Caki2 (cell line): Measurements from ENCODE around the gene SMCO3. TPM values are rescaled to one million over a fixed set of nuclear protein-coding genes. Genes with fewer than 3 reads are reported as not detected.
"Not testable (repeated sequence)": the region's sequence is repeated elsewhere in the genome, so short reads cannot be mapped to it uniquely, and the experiment has no call there.

Experiments used
- DNase-seq: peaks from one replicate; pipeline ENCODE4 v3.0.0-alpha.2; 2015; ENCODE audit warnings: low read depth
- in situ Hi-C: cut with HindIII; loops from 2 replicates; pipeline ENCODE4 v1.10.0; 2016; ENCODE audit warnings: low sequenced_read_pairs, low pct_unique_long_range_greater_than_20kb, mixed read lengths
- total RNA-seq: library from RNA; depleted of rRNA; stranded (reverse); fragments of >200 nt; shearing (Covaris generic); gene quantifications from 2 replicates; pipeline ENCODE4 v1.2.3, GENCODE V29; 2014; ENCODE audit warnings: low replicate concordance; rRNA removed

SMCO3 gene
- total RNA-seq, 1 experiment from 2014 or later: not detected

- DNase-seq, in situ Hi-C loops: not testable (repeated sequence)
Measured at GRCh38 chr12:14766020-14766419, 48.0 kb downstream of the SMCO3 start.

DNA sequence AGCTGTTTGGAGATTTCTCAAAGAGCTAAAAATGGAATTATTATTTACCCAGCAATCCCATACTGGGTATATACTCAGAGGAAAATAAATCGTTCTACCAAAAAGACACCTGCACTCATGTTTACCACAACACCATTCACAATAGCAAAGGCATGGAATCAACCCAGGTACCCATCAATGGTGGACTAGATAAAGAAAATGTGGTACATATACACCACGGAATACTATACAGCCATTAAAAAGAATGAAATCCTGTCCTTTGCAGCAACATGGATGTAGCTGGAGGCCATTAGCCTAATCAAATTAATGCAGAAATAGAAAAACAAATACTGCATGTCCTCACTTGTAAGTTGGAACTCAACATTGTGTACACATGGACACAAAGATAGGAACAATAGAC is 48.6 kb downstream of the SMCO3 start:
- DNase-seq: no peak
- in situ Hi-C loops: no loop called here

DNA sequence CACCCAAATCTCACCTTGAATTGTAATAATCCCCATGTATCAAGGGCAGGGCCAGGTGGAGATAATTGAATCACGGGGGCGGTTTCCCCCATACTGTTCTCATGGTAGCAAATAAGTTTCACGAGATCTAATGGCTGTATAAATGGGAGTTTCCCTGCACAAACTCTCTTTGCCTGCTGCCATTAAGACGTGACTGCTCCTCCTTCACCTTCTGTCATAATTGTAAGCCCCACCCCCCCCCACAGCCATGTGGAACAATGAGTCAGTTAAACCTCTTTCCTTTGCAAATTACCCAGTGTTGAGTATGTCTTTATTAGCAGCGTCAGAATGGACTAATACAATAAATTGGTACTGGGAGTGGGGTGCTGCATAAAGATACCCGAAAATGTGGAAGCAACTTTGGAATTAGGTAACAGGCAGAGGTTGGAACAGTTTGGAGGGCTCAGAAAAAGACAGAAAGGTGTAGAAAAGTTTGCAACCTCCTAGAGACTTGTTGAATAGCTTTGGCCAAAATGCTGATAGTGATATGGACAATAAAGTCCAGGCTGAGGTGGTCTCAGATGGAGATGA is 54.2 kb downstream of the SMCO3 start:
- DNase-seq, in situ Hi-C loops: not testable (repeated sequence)

GRCh38 chr12:14756334-14757143 is 57.4 kb downstream of the SMCO3 start:
- in situ Hi-C loops: no loop called here
- DNase-seq: no peak

Other genes with a start within 250 kb of the SMCO3 start
- gene PLBD1, start 246.3 kb downstream of the SMCO3 start, total RNA-seq: 66.6 and 73.2 TPM in 2 replicates
- gene GUCY2C, start 117.6 kb downstream of the SMCO3 start, total RNA-seq: not detected in 2 replicates
- gene WBP11, start 10.7 kb downstream of the SMCO3 start, total RNA-seq: 11.0 and 18.2 TPM in 2 replicates
- gene C12orf60, start 10.5 kb downstream of the SMCO3 start, total RNA-seq: 3.6 and 7.1 TPM in 2 replicates
- not detected in 2 replicates for gene ART4, start 29.3 kb upstream of the SMCO3 start, total RNA-seq
- not detected in 2 replicates for gene MGP, start 71.7 kb upstream of the SMCO3 start, total RNA-seq
- gene ERP27, start 124.4 kb upstream of the SMCO3 start, total RNA-seq: not detected in 2 replicates
- 3.8 and 11.8 TPM in 2 replicates for gene ARHGDIB, start 147.4 kb upstream of the SMCO3 start, total RNA-seq
- not detected in 2 replicates for gene PDE6H, start 158.9 kb upstream of the SMCO3 start, total RNA-seq